Measurements from ENCODE around the gene SERPINF2. TPM values are rescaled to one million over a fixed set of nuclear protein-coding genes. Genes with fewer than 3 reads are reported as not detected.
"Not testable (repeated sequence)": the region's sequence is repeated elsewhere in the genome, so short reads cannot be mapped to it uniquely, and the experiment has no call there.

SERPINF2 gene
- total and polyA plus RNA-seq, 5 donors from 2014 or later = 0.69 TPM; not detected in 4

DNA sequence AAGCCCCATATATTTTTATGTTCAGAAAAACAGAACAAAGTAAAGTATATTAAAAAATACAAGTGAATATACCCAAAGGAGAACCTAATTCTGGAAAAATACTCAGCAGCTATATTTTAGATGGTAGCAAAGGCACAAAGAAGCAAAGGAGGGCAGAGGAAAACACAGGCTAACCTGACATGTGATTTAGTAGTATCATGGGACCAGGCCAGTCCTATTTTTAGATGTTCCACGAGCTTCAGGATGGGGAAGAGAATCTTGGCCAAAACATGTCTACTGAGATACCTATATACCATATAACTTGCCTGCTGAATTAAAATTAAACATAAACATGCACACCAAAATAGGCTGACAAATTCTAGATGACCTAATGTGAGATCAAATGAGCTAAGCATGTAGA, 54.1 kb downstream of the SERPINF2 start:
- DNase-seq (no peak), ATAC-seq (ENCODE audit: low read depth in 2 of 2) (no peak)
- Histone ChIP-seq H3K36me3 (ENCODE audit: control insufficient read depth, insufficient read depth, low read length) (peaks cover 22% of the 10 kb centered on the region), H3K4me3 (ENCODE audit: low read depth, low read length) (no peak overlapping the region), H3K9me3 (ENCODE audit: control insufficient read depth in 2 of 2, low read length in 2 of 2) (no peaks in the 10 kb centered on the region), H3K4me1 (ENCODE audit: control insufficient read depth, insufficient read depth, low read length, poor library complexity, severe bottlenecking) (no peaks in the 10 kb centered on the region), H3K27me3 (ENCODE audit: control insufficient read depth, insufficient read depth, low read length) (no peaks in the 10 kb centered on the region), H3K27ac (ENCODE audit: insufficient read depth, low read length, poor library complexity, severe bottlenecking) (no peak overlapping the region)
- no peaks in the 10 kb centered on the region for H3K27me3 Mint-ChIP-seq
- H3K4me1 Mint-ChIP-seq = peaks cover 8 to 20% (median 11%) of the 10 kb centered on the region in 4 donors
- H3K27ac Mint-ChIP-seq = peak overlapping the region in 2 of 3 donors; percentile 42 to 79
- H3K9me3 Mint-ChIP-seq = no peaks in the 10 kb centered on the region
- H3K36me3 Mint-ChIP-seq = peaks cover 28% of the 10 kb centered on the region
- H3K4me3 Mint-ChIP-seq = no peak overlapping the region

DNA sequence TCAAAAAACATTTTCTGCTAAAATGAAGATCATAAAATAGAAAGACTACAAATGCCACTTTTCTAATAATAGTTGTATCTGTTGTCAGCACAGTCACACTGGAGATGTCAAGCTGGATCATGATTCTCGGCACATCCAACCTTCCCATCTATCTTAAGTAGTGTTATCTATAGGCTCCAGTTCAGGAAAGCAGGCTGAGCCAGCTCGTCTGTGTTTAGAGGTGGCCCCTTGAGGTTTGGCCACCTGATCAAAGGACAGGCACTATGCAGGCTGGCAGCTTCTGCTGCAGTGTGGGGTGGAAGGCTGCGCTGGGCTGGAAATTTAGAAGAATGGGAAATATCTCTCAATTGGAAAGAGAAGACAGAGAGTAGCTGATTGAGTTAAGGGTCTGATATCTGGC, 54.7 kb downstream of the SERPINF2 start:
- H3K27me3 ChIP-seq (ENCODE audit: control insufficient read depth, insufficient read depth, low read length) = no peaks in the 10 kb centered on the region
- Mint-ChIP-seq H3K4me3 (no peak overlapping the region), H3K4me1 (peaks cover 8 to 20% (median 11%) of the 10 kb centered on the region in 4 donors), H3K27ac (peak overlapping the region in 2 of 3 donors; percentile 42 to 79), H3K27me3 (no peaks in the 10 kb centered on the region), H3K36me3 (peaks cover 28% of the 10 kb centered on the region), H3K9me3 (no peaks in the 10 kb centered on the region)
- no peak for DNase-seq
- no peaks in the 10 kb centered on the region for H3K9me3 ChIP-seq (ENCODE audit: control insufficient read depth in 2 of 2, low read length in 2 of 2)
- no peak overlapping the region for H3K4me3 ChIP-seq (ENCODE audit: low read depth, low read length)
- H3K36me3 ChIP-seq (ENCODE audit: control insufficient read depth, insufficient read depth, low read length) = peaks cover 25% of the 10 kb centered on the region
- H3K27ac ChIP-seq (ENCODE audit: insufficient read depth, low read length, poor library complexity, severe bottlenecking) = no peak overlapping the region
- ATAC-seq (ENCODE audit: low read depth in 2 of 2) = no peak
- H3K4me1 ChIP-seq (ENCODE audit: control insufficient read depth, insufficient read depth, low read length, poor library complexity, severe bottlenecking) = no peaks in the 10 kb centered on the region

DNA sequence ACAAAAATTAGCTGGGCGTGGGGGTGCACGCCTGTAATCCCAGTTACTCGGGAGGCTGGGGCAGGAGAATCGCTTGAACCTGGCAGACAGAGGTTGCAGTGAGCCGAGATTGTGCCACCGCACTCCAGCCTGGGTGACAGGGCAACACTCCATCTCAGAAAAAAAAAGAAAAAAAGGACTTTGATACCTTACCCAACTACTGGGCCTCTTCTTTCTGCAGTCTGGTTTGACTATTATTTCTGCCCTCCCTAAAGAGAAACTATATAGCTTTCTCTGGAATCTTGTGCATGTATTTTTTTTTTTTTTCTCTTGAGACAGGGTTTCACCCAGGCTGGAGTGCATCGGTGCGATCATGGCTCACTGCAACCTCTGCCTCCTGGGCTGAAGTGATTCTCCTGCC, 55.2 kb downstream of the SERPINF2 start:
- not testable (repeated sequence) for ATAC-seq (ENCODE audit: low read depth in 2 of 2); H3K27me3 Mint-ChIP-seq; DNase-seq

DNA sequence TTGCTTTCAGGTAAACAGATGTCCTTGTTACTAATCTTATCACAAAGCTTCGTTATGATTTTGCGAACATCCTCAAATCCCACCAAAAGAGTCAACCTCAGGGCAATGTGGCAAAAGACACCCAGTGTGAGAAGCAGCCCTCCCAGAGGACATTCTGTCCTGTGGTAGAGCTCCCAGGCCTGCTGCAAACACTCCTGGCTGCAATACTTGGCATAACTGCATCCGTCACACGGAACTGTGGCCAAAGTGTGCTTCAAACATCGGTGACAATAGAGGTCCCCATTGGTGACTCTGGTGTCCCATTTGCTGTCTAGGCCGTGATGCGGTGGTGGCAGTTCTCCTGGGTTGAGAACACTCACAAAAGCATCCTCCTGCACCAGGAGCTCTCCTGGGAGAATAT, 57.6 kb downstream of the SERPINF2 start:
- H3K4me3 ChIP-seq (ENCODE audit: low read depth, low read length) = no peak overlapping the region
- H3K27me3 ChIP-seq (ENCODE audit: control insufficient read depth, insufficient read depth, low read length) = no peaks in the 10 kb centered on the region
- DNase-seq (no peak), ATAC-seq (ENCODE audit: low read depth in 2 of 2) (no peak)
- no peak overlapping the region for H3K27ac ChIP-seq (ENCODE audit: insufficient read depth, low read length, poor library complexity, severe bottlenecking)
- H3K9me3 ChIP-seq (ENCODE audit: control insufficient read depth in 2 of 2, low read length in 2 of 2) = no peaks in the 10 kb centered on the region
- Mint-ChIP-seq H3K4me1 (peaks cover 8 to 12% (median 10%) of the 10 kb centered on the region in 4 donors), H3K4me3 (no peak overlapping the region), H3K36me3 (peaks cover 28% of the 10 kb centered on the region), H3K27ac (no peak overlapping the region), H3K27me3 (no peaks in the 10 kb centered on the region), H3K9me3 (no peaks in the 10 kb centered on the region)
- peaks cover 38% of the 10 kb centered on the region for H3K36me3 ChIP-seq (ENCODE audit: control insufficient read depth, insufficient read depth, low read length)
- no peaks in the 10 kb centered on the region for H3K4me1 ChIP-seq (ENCODE audit: control insufficient read depth, insufficient read depth, low read length, poor library complexity, severe bottlenecking)

More for the DNA sequence above, 55.2 kb downstream of the SERPINF2 start:
- not testable (repeated sequence) for H3K9me3 Mint-ChIP-seq; H3K27me3 ChIP-seq (ENCODE audit: control insufficient read depth, insufficient read depth, low read length); H3K4me1 ChIP-seq (ENCODE audit: control insufficient read depth, insufficient read depth, low read length, poor library complexity, severe bottlenecking); H3K27ac ChIP-seq (ENCODE audit: insufficient read depth, low read length, poor library complexity, severe bottlenecking); H3K4me3 ChIP-seq (ENCODE audit: low read depth, low read length); H3K4me3 Mint-ChIP-seq; H3K9me3 ChIP-seq (ENCODE audit: control insufficient read depth in 2 of 2, low read length in 2 of 2)
- H3K36me3 ChIP-seq (ENCODE audit: control insufficient read depth, insufficient read depth, low read length) = peaks cover 25% of the 10 kb centered on the region
- Mint-ChIP-seq H3K4me1 (peaks cover 8 to 19% (median 11%) of the 10 kb centered on the region in 4 donors), H3K27ac (peak overlapping the region in 1 of 3 donors; percentile 86), H3K36me3 (peaks cover 28% of the 10 kb centered on the region)

DNA sequence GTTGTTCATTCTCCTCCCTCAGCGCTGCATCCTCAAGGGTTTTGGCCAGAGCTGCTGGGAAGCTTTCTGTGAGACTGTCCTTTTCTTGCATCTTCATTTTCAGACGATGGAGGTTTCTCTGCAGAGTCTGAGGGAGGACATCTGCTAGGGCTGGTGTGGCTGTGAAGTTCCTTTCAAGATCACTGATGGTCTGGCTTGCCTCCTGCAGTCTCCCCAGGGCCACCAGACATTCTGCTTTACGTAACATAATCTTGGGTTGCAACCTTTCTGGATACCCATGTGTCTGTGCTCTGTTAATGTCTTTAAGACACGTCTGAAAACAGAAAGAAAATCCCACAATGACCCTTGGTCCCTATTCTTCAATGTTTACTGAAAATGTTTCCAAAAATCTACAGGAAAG, 58.0 kb downstream of the SERPINF2 start:
- DNase-seq (no peak), ATAC-seq (ENCODE audit: low read depth in 2 of 2) (no peak)
- Mint-ChIP-seq H3K36me3 (peaks cover 28% of the 10 kb centered on the region), H3K27me3 (no peaks in the 10 kb centered on the region), H3K4me3 (no peak overlapping the region), H3K4me1 (peaks cover 7 to 10% (median 9%) of the 10 kb centered on the region in 4 donors), H3K9me3 (no peaks in the 10 kb centered on the region), H3K27ac (no peak overlapping the region)
- Histone ChIP-seq H3K27ac (ENCODE audit: insufficient read depth, low read length, poor library complexity, severe bottlenecking) (no peak overlapping the region), H3K27me3 (ENCODE audit: control insufficient read depth, insufficient read depth, low read length) (no peaks in the 10 kb centered on the region), H3K4me3 (ENCODE audit: low read depth, low read length) (no peak overlapping the region), H3K4me1 (ENCODE audit: control insufficient read depth, insufficient read depth, low read length, poor library complexity, severe bottlenecking) (no peaks in the 10 kb centered on the region), H3K36me3 (ENCODE audit: control insufficient read depth, insufficient read depth, low read length) (peaks cover 38% of the 10 kb centered on the region), H3K9me3 (ENCODE audit: control insufficient read depth in 2 of 2, low read length in 2 of 2) (no peaks in the 10 kb centered on the region)

GRCh38 chr17:1802429-1802828, 59.8 kb downstream of the SERPINF2 start:
- Mint-ChIP-seq H3K36me3 (peaks cover 22% of the 10 kb centered on the region), H3K27ac (no peak overlapping the region), H3K4me1 (peaks cover under 1 to 4% (median 2%) of the 10 kb centered on the region in 4 donors), H3K4me3 (no peak overlapping the region), H3K9me3 (no peaks in the 10 kb centered on the region), H3K27me3 (no peaks in the 10 kb centered on the region)
- DNase-seq (no peak), ATAC-seq (ENCODE audit: low read depth in 2 of 2) (no peak)
- Histone ChIP-seq H3K9me3 (ENCODE audit: control insufficient read depth in 2 of 2, low read length in 2 of 2) (no peaks in the 10 kb centered on the region), H3K27ac (ENCODE audit: insufficient read depth, low read length, poor library complexity, severe bottlenecking) (no peak overlapping the region), H3K4me3 (ENCODE audit: low read depth, low read length) (no peak overlapping the region), H3K36me3 (ENCODE audit: control insufficient read depth, insufficient read depth, low read length) (peaks cover 41% of the 10 kb centered on the region), H3K27me3 (ENCODE audit: control insufficient read depth, insufficient read depth, low read length) (no peaks in the 10 kb centered on the region), H3K4me1 (ENCODE audit: control insufficient read depth, insufficient read depth, low read length, poor library complexity, severe bottlenecking) (no peaks in the 10 kb centered on the region)

- ATAC-seq (ENCODE audit: low read depth in 2 of 2) (no peak), DNase-seq (no peak)
- Histone ChIP-seq H3K27me3 (ENCODE audit: control insufficient read depth, insufficient read depth, low read length) (no peaks in the 10 kb centered on the region), H3K36me3 (ENCODE audit: control insufficient read depth, insufficient read depth, low read length) (peaks cover 41% of the 10 kb centered on the region), H3K27ac (ENCODE audit: insufficient read depth, low read length, poor library complexity, severe bottlenecking) (no peak overlapping the region), H3K4me3 (ENCODE audit: low read depth, low read length) (no peak overlapping the region), H3K4me1 (ENCODE audit: control insufficient read depth, insufficient read depth, low read length, poor library complexity, severe bottlenecking) (no peaks in the 10 kb centered on the region), H3K9me3 (ENCODE audit: control insufficient read depth in 2 of 2, low read length in 2 of 2) (no peaks in the 10 kb centered on the region)
- H3K27me3 Mint-ChIP-seq = no peaks in the 10 kb centered on the region
- no peak overlapping the region for H3K27ac Mint-ChIP-seq
- H3K4me1 Mint-ChIP-seq = peaks cover 0 to 8% (median 2%) of the 10 kb centered on the region in 4 donors
- peaks cover 29% of the 10 kb centered on the region for H3K36me3 Mint-ChIP-seq
- no peak overlapping the region for H3K4me3 Mint-ChIP-seq
- H3K9me3 Mint-ChIP-seq = no peaks in the 10 kb centered on the region
Measured at GRCh38 chr17:1803280-1803679, 60.6 kb downstream of the SERPINF2 start.
